HCT116 (cell line): ENCODE measurements around the gene RAPGEF2. TPM values are rescaled to one million over a fixed set of nuclear protein-coding genes. Genes with fewer than 3 reads are reported as not detected.

Experiments used
- ATAC-seq: fragments of 200-7000 bp; cut with Tn5 transposase; 2 replicates; pipeline ENCODE4 v1.9.1; 2020; ENCODE audit warnings: mild to moderate bottlenecking, moderate library complexity
- BruUV-seq: library from RNA; stranded (reverse); fragments of 400-500 nt; replicated peaks from 2 replicates; lab custom pipeline; 2021; lab: Mats Ljungman, UMichigan
- CTCF ChIA-PET: fragments of 300-600 bp; sonication (Branson Sonifier 250); formaldehyde crosslinking; loops from one replicate; lab custom pipeline; 2021; ENCODE audit warnings: antibody characterized with exemption; lab: Charles Lee
- POLR2A ChIA-PET: fragments of 300-600, 350-600 bp; sonication (Branson Sonifier 250); formaldehyde crosslinking; loops from one replicate; lab custom pipeline; 2021; ENCODE audit warnings: antibody characterized with exemption; lab: Charles Lee
- RAD21 ChIA-PET, 2 experiments: fragments of 300-600 bp; sonication (Branson Sonifier 250); formaldehyde crosslinking; loops; one replicate each; lab custom pipeline; 2023; ENCODE audit warnings: low total read pairs in 2 of 2; ENCODE audit not compliant: uncharacterized antibody in 2 of 2, unreplicated experiment in 2 of 2, low non-redundant PET in 1 of 2; lab: Charles Lee
- DNase-seq: peaks from one replicate; pipeline ENCODE4 v3.0.0-alpha.2; 2010; ENCODE audit warnings: low read depth, low spot score
- H2AFZ ChIP-seq: fragments of 200-600 bp; shearing (Covaris generic), sonication (generic); 2 replicates; pipeline ENCODE4 v1.6.1; 2017; ENCODE audit warnings: low read depth, mixed run types, mixed read lengths, antibody characterized with exemption, low read length; ENCODE audit not compliant: poor library complexity, severe bottlenecking
- H3K27ac ChIP-seq: 2 replicates; pipeline ENCODE4 v1.5.1; 2012; ENCODE audit warnings: low read depth, low read length
- H3K27me3 ChIP-seq: fragments of 200-600 bp; sonication (generic); 2 replicates; pipeline ENCODE4 v1.6.1; 2016; ENCODE audit warnings: mixed run types, low read length, mixed read lengths; ENCODE audit not compliant: insufficient read depth
- H3K36me3 ChIP-seq, 2 experiments: fragments of 200-500 bp in 1 of 2; fragments of 200-600 bp in 1 of 2; sonication (Bioruptor generic) in 1 of 2; sonication (generic) in 1 of 2; 2 replicates each; pipeline versions ENCODE4 v1.5.1 to v1.6.1; 2014 to 2016; ENCODE audit warnings: low read length in 2 of 2, inconsistent platforms in 1 of 2, mixed read lengths in 1 of 2, mixed run types in 1 of 2; ENCODE audit not compliant: insufficient read depth in 2 of 2, control insufficient read depth in 1 of 2
- H3K4me1 ChIP-seq, 2 experiments: fragments of 200-600 bp in 1 of 2; sonication (generic) in 1 of 2; 2 replicates each; pipeline versions ENCODE4 v1.5.1 to v1.6.1; 2012 to 2017; ENCODE audit warnings: low read length in 2 of 2, inconsistent platforms in 1 of 2, mild to moderate bottlenecking in 1 of 2, mixed read lengths in 1 of 2, mixed run types in 1 of 2, moderate library complexity in 1 of 2; ENCODE audit not compliant: insufficient read depth in 2 of 2, control insufficient read depth in 1 of 2
- H3K4me2 ChIP-seq: fragments of 200-600 bp; sonication (generic); 2 replicates; pipeline ENCODE4 v1.6.1; 2017; ENCODE audit warnings: mixed run types, low read length, mixed read lengths
- H3K4me3 ChIP-seq, 2 experiments: fragments of 200-600 bp in 1 of 2; sonication (generic) in 1 of 2; replicated peaks in 1 of 2; 2 replicates each; pipeline ENCODE4 v1.5.1; 2011 to 2016; ENCODE audit warnings: low read length in 2 of 2, control low read depth in 1 of 2, low read depth in 1 of 2, mild to moderate bottlenecking in 1 of 2, mixed read lengths in 1 of 2, mixed run types in 1 of 2
- H3K79me2 ChIP-seq: fragments of 200-600 bp; sonication (generic); 2 replicates; pipeline ENCODE4 v1.6.1; 2017; ENCODE audit warnings: mild to moderate bottlenecking, mixed run types, low read length, moderate library complexity, mixed read lengths; ENCODE audit not compliant: insufficient read depth
- H3K9ac ChIP-seq: fragments of 200-600 bp; sonication (generic); 2 replicates; pipeline ENCODE4 v1.6.1; 2016; ENCODE audit warnings: low read length, mixed read lengths
- H3K9me2 ChIP-seq: fragments of 200-600 bp; sonication (generic), shearing (Covaris generic); 2 replicates; pipeline ENCODE4 v1.6.1; 2017; ENCODE audit warnings: mixed run types, mild to moderate bottlenecking, moderate library complexity; ENCODE audit not compliant: insufficient read depth
- H3K9me3 ChIP-seq, 2 experiments: fragments of 200-500 bp in 1 of 2; fragments of 200-600 bp in 1 of 2; sonication (Bioruptor generic) in 1 of 2; sonication (generic) in 1 of 2; 2 replicates each; pipeline ENCODE4 v1.6.1; 2014 to 2017; ENCODE audit warnings: low read length in 2 of 2, mixed read lengths in 2 of 2, inconsistent platforms in 1 of 2, low read depth in 1 of 2, mild to moderate bottlenecking in 1 of 2, mixed run types in 1 of 2, moderate library complexity in 1 of 2; ENCODE audit not compliant: control insufficient read depth in 1 of 2, insufficient read depth in 1 of 2
- H4K20me1 ChIP-seq: fragments of 200-600 bp; sonication (generic), shearing (Covaris generic); 2 replicates; pipeline ENCODE4 v1.6.1; 2017; ENCODE audit warnings: mixed run types, mild to moderate bottlenecking, moderate library complexity; ENCODE audit not compliant: insufficient read depth
- ATF3 ChIP-seq: IDR thresholded peaks from 2 replicates; pipeline ENCODE4 v1.6.1; 2012
- CBX3 ChIP-seq: IDR thresholded peaks from 2 replicates; pipeline ENCODE4 v1.6.1; 2012; ENCODE audit warnings: low read depth
- CEBPB ChIP-seq: IDR thresholded peaks from 2 replicates; pipeline ENCODE4 v1.6.1; 2012; ENCODE audit warnings: low read depth
- CTCF ChIP-seq, 3 experiments: fragments of 200-600 bp in 1 of 3; sonication (generic) in 1 of 3; IDR thresholded peaks in 2 of 3; conservative IDR thresholded peaks in 1 of 3; 2 replicates each; pipeline ENCODE4 v1.5.1; 2012 to 2017; ENCODE audit warnings: low read depth in 2 of 3, low read length in 2 of 3, antibody characterized with exemption in 1 of 3, borderline replicate concordance in 1 of 3, control low read depth in 1 of 3, mild to moderate bottlenecking in 1 of 3, mixed read lengths in 1 of 3, mixed run types in 1 of 3, moderate library complexity in 1 of 3; ENCODE audit not compliant: insufficient read depth in 1 of 3
- EZH2 ChIP-seq: fragments of 200-600 bp; sonication (generic); IDR thresholded peaks from 2 replicates; pipeline ENCODE4 v1.6.1; 2017; ENCODE audit warnings: antibody characterized with exemption, mixed run types
- POLR2A ChIP-seq: IDR thresholded peaks from 2 replicates; pipeline ENCODE4 v1.7.0; 2011; ENCODE audit warnings: borderline replicate concordance; ENCODE audit not compliant: insufficient read depth, insufficient read length; ENCODE audit errors: extremely low read depth
- POLR2AphosphoS5 ChIP-seq: IDR thresholded peaks from 2 replicates; pipeline ENCODE4 v1.6.1; 2011; ENCODE audit warnings: mild to moderate bottlenecking, low read depth, low read length, moderate library complexity
- RAD21 ChIP-seq: IDR thresholded peaks from 2 replicates; pipeline ENCODE4 v1.6.1; 2012; ENCODE audit warnings: low read depth, mild to moderate bottlenecking
- SP1 ChIP-seq: IDR thresholded peaks from 2 replicates; pipeline ENCODE4 v1.6.1; 2012; ENCODE audit warnings: low read depth
- YY1 ChIP-seq: IDR thresholded peaks from 2 replicates; pipeline ENCODE4 v1.6.1; 2011; ENCODE audit warnings: low read length, low read depth, moderate library complexity, mild to moderate bottlenecking; ENCODE audit not compliant: insufficient replicate concordance; ENCODE audit errors: extremely low read depth
- ZNF274 ChIP-seq: fragments of 200-500 bp; sonication (Bioruptor generic); IDR thresholded peaks from 2 replicates; pipeline ENCODE4 v1.6.1; 2014; ENCODE audit warnings: mild to moderate bottlenecking, low read depth, low read length, inconsistent platforms
- intact Hi-C: fragments of 100-400 bp; cut with micrococcal nuclease; formaldehyde crosslinking; loops from 2 replicates; pipeline ENCODE4 v1.10.0; 2022
- total RNA-seq: library from RNA; stranded (reverse); gene quantifications from one replicate; pipeline ENCODE4 v1.2.1, GENCODE V29; 2021; ENCODE audit not compliant: unreplicated experiment
- TF ChIP-seq, protein P1 (sequence below): IDR thresholded peaks from 2 replicates; pipeline ENCODE4 v1.6.1; 2011; ENCODE audit warnings: mild to moderate bottlenecking, low read length, moderate library complexity; ENCODE audit not compliant: insufficient replicate concordance; ENCODE audit errors: extremely low read depth

Gene RAPGEF2
- total RNA-seq, 1 experiment from 2014 or later, result 21.2 TPM

DNA sequence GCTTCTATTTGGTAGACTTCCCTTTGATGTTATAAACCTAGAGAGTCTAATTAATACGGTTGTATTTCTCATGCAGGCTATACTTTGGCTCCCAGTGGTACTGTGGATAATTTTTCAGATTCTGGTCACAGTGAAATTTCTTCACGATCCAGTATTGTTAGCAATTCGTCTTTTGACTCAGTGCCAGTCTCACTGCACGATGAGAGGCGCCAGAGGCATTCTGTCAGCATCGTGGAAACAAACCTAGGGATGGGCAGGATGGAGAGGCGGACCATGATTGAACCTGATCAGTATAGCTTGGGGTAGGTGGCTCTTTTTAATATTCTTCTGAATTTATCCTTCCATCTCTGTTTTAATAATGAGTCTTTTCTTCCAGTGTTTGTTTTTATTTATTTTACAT is 249.7 kb downstream of the RAPGEF2 start (continued):
- TF ChIP-seq ATF3, result no peak

DNA sequence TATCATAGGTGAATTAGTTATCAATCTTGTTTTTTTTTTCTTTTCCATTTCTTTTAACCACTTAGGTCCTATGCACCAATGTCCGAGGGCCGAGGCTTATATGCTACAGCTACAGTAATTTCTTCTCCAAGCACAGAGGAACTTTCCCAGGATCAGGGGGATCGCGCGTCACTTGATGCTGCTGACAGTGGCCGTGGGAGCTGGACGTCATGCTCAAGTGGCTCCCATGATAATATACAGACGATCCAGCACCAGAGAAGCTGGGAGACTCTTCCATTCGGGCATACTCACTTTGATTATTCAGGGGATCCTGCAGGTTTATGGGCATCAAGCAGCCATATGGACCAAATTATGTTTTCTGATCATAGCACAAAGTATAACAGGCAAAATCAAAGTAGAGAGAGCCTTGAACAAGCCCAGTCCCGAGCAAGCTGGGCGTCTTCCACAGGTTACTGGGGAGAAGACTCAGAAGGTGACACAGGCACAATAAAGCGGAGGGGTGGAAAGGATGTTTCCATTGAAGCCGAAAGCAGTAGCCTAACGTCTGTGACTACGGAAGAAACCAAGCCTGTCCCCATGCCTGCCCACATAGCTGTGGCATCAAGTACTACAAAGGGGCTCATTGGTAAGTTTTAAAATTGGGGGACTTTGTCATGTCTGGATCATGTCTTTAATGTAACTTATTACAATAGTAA is 250.7 kb downstream of the RAPGEF2 start:
- ATAC-seq (no peak), DNase-seq (no peak)
- intact Hi-C loops, result no loop called here
- H3K4me2 ChIP-seq, result no peak overlapping the region
- no peak overlapping the region for H3K27ac ChIP-seq
- no peaks in the 10 kb centered on the region for H3K4me1 ChIP-seq
- TF ChIP-seq YY1, result no peak
- TF ChIP-seq POLR2AphosphoS5, result no peak
- TF ChIP-seq SP1, result no peak
- H3K9ac ChIP-seq, result no peak overlapping the region
- CTCF ChIA-PET, result no interaction called here
- no peaks in the 10 kb centered on the region for H3K9me3 ChIP-seq
- RAD21 ChIA-PET, result no interaction called here
- H3K27me3 ChIP-seq, result no peaks in the 10 kb centered on the region
- H2AFZ ChIP-seq, result no peak overlapping the region
- no TSS peak for BruUV-seq
- H3K36me3 ChIP-seq, result peaks cover 3% of the 10 kb centered on the region in 2 experiments; a peak in 3 of 4 replicates
- H4K20me1 ChIP-seq, result no peaks in the 10 kb centered on the region
- H3K9me2 ChIP-seq, result no peaks in the 10 kb centered on the region
- POLR2A ChIA-PET, result no interaction called here
- H3K4me3 ChIP-seq, result no peak overlapping the region
- H3K79me2 ChIP-seq, result no peaks in the 10 kb centered on the region

GRCh38 chr4:159355466-159355865 is 252.6 kb downstream of the RAPGEF2 start:
- no peaks in the 10 kb centered on the region for H3K4me1 ChIP-seq
- no peaks in the 10 kb centered on the region for H3K9me2 ChIP-seq
- H4K20me1 ChIP-seq, result no peaks in the 10 kb centered on the region
- RAD21 ChIA-PET, result no interaction called here
- no peak overlapping the region for H3K9ac ChIP-seq
- H3K36me3 ChIP-seq, result peaks cover under 1 to 3% of the 10 kb centered on the region in 2 experiments; a peak in 3 of 4 replicates
- H3K27ac ChIP-seq, result no peak overlapping the region
- ATAC-seq (no peak), DNase-seq (no peak)
- BruUV-seq, result no TSS peak
- H3K79me2 ChIP-seq, result no peaks in the 10 kb centered on the region
- H3K9me3 ChIP-seq, result no peaks in the 10 kb centered on the region
- no peaks in the 10 kb centered on the region for H3K27me3 ChIP-seq
- H3K4me2 ChIP-seq, result no peak overlapping the region
- no peak overlapping the region for H3K4me3 ChIP-seq
- POLR2A ChIA-PET, result no interaction called here
- no peak overlapping the region for H2AFZ ChIP-seq
- CTCF ChIA-PET, result no interaction called here
- intact Hi-C loops, result no loop called here
- TF ChIP-seq POLR2AphosphoS5, result no peak
- TF ChIP-seq POLR2A, result no peak
- no peak for TF ChIP-seq SP1
- TF ChIP-seq RAD21, result no peak
- no peak for TF ChIP-seq EZH2
- TF ChIP-seq, protein P1, sequence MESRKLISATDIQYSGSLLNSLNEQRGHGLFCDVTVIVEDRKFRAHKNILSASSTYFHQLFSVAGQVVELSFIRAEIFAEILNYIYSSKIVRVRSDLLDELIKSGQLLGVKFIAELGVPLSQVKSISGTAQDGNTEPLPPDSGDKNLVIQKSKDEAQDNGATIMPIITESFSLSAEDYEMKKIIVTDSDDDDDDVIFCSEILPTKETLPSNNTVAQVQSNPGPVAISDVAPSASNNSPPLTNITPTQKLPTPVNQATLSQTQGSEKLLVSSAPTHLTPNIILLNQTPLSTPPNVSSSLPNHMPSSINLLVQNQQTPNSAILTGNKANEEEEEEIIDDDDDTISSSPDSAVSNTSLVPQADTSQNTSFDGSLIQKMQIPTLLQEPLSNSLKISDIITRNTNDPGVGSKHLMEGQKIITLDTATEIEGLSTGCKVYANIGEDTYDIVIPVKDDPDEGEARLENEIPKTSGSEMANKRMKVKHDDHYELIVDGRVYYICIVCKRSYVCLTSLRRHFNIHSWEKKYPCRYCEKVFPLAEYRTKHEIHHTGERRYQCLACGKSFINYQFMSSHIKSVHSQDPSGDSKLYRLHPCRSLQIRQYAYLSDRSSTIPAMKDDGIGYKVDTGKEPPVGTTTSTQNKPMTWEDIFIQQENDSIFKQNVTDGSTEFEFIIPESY, result no peak
- no peak for TF ChIP-seq CBX3
- TF ChIP-seq CEBPB, result no peak
- no peak for TF ChIP-seq ATF3
- no peak for TF ChIP-seq CTCF (IDR thresholded peaks at IDR 0.05 in 2 of 3, conservative IDR thresholded peaks at IDR 0.05 in 1 of 3; ENCODE audit: borderline replicate concordance in 1 of 3, insufficient read depth in 1 of 3, low read depth in 2 of 3, low read length in 2 of 3)
- no peak for TF ChIP-seq ZNF274
